Activated CD4-positive, alpha-beta T cell treated with anti-CD3 and anti-CD28 coated beads, Interleukin-2, amount 50 U/mL, for 4 hours (primary cell): ENCODE data around the gene CACNA1S.

Experiments
- DNase-seq, 2 experiments: peaks; one replicate each; pipeline ENCODE4 v3.0.0-alpha.2; 2020

The CACNA1S gene

DNA sequence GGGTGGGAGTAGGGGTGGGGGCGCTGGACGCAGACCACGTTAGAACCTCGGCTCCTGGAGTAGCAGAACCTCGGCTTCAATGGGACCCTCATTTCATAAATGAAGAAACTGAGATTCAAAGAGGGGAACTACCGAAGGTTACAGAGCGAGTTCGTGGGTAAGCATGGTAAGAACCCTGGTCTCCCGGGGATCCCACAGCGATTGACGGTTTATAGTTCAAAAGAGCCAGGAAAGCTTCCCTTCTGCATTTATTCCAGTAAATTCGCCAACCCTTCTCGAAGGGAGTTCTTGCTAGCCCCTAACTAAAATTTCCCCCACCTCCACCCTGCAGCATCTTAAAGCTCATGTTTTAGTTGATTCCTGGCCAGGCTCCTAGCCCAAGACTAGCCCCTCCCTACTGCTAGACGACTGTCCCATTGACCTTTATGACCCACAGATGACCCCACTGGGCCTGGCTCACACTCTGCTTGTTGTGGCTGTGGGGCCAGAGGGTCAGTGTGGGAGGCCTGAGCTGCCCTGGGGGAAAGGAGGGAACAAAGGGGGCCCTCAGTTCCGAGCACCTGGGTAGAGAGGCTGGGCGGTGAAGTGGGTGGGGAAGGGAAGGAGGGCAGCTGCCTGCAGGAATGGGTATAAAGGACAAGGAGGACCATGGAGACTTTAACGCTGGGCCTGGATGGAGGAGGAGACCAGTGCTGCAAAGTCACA, 88.2 kb downstream of the CACNA1S start:
- DNase-seq, result no peak

DNA sequence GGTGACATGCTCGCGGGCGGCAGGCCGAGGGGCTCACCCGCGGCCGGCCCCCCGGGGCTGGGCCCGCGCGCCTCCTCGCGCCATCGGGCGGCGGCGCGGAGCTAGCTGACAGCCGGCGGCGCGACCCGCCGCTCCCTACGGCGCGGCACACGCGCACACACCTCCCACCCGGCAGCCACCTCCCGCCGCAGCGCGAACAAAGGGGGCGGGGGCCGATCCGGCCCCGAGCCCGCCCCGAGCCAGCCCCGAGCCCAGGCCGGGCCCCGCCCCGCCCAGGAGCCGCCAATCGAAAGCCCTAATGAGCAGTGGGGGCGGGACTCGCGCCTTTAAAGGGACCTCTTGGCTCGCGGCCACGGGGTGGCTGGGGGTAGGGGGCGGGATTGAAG, 88.7 kb downstream of the CACNA1S start, which contains the start of gene KIF21B:
TSS of gene KIF21B (minus strand) at position 198 of the 386 bp plus-strand sequence. CDS start 331 bp downstream, outside the sequence.
- peak; percentile 86 to 87 for DNase-seq

DNA sequence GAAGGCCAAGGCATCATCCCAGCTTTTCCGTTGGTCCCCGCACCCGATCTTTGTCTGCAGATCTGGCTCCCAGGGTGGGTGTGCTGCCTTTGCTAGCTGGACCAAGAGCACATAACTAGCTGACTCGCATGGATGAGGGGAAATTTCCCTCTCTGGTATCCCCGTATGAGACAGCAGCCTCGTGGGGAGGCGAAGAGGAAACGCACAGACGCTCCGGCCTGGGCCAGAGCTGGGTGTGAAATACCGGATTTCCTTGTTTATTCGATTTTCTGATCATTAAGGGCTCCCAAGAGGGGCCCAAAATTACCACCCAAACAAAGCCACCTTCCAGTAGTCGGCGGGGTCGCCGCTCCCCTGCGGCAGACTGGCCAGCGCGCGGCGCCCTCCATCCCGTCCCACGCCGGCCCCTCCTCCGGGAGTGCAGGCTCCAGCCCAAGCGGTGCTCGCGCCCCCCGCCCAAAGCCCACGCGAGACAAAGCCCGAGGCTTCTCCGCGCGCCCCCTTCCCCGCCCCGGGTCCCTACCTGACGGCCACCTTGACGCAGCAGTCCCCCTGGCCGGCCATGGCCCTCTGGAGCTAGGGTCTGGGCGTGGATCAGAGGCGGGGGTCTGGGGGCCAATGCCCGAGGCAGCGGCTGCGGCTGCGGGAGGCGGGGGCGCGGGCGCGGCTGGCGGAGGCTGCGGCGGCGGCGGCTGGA, 89.3 kb downstream of the CACNA1S start:
- peak in 1 of 2 experiments; percentile 25 for DNase-seq

DNA sequence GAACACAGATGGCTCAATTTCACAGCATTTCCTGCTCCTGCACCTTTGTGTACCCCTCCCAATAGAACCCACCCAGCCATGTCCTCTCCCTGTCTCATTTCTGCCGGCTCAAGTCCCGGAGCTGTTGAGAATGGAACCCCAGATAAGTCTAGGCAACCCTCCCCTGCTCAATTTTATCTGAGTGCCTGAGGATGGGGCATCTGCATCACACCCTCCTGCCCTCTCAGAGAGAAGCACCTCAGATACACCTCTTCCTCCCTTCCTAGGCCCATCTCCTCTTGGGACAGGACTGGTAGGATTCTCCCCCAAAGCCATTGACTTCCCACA, 89.8 kb downstream of the CACNA1S start:
- DNase-seq, result no peak

DNA sequence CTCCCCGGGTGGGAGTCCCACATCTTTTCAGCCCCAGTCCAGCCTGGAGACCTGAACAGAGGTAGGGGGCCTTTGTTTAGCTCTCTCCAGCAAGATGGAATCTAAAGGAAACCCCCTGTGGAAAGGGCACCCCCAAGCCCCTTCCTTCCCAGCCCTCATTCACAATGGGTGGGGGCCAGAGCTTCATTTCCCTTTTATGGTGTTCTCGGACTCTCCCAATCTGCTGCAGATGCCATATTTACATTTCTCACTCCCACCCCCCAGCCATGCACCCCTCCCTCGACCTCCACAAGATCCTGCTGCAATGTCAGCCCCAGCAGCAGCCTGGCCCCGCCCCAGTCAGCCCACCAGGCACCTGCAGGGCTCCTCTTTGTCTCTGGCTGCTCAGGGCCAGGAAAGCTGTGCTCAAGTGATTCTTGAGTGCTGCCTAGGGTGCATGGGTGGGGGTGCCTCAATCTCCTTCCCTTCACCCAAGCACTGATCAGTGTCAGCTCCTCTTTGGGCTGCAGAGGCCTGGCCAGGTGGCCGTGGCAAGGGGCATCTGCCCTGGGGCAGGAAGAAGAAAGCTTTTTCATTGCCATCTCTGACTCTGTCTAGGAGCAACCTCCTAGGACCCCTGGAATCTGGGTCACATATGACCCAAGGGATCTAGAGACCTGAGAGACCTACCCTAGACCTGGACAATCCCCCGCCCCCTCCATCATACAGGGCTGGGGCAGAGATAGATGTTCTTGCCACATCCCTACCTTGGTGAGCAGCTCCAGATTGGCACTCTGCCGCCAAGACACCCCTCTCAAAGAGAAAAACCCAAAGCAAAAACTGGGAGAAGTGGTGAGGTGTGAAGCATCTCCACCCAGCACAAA, 90.4 kb downstream of the CACNA1S start:
- DNase-seq, result no peak

DNA sequence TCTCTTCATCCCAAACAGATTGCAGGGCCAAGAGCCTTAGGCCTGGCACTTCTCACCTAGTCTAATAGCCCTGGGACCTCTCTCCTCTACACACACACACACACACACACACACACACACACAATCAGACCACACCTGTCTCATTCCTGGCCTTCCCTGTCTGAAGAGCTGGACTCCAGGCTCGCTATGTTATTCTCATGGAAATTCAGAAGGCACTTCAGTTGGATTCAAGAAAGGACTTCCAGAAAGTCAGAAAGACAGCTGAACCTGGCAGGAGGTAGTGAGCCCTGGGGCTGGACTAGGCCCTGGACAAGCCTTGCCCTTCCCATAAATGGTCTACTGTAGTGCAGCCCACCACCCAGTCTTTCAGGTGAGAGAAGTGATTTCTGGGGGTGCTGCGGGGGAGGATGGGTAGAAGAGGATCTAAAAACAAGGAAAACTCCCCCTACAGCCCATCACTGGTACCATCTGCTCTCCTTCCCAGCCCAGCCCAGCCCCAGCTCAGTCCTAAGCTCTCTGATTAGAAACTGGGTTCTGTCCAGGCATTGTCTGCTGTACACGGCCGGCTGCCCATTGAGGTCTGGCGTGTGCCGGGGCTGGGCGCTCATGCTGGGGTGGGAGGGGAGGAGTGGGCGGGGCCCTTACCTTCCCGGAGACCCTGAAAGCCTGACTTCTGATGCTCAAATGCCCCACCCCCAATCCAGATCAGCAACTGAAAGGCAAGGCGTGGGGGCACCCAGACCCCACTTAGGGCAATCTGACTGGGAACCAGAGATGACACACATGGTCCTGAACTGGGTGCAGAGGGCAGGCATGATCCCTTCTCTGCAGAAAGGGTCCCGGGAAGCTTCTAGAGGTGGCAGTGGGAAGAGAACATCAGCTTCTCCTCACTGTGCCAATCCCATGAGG, 91.3 kb downstream of the CACNA1S start:
- DNase-seq, result peak; percentile 18 to 21

DNA sequence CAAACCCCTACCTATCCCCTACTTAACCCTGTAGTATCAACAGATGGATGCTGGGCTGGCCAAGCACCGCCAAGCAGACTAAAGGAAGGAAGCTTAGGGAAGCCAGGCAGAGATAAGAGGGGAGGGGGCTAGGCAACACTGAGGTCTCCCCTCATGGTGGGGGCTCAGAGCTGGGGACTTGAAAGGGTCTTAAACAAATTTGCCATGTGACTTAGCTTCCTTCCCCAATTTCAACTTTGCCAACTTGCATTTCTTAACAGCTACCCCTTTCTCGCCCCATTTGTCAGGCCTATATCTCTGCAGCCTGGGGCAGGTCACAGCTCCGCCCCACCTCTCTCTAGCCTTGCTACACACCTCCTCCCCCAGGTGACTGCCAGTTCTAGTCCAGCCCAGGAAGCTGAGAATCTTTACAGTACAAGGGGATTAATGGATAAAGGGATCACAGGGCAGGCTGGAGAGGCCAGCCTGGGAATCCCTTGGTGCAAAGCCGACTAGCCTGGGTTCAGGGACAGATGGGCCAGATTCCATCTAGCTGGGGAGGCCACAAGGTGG, 92.1 kb downstream of the CACNA1S start:
- no peak for DNase-seq

DNA sequence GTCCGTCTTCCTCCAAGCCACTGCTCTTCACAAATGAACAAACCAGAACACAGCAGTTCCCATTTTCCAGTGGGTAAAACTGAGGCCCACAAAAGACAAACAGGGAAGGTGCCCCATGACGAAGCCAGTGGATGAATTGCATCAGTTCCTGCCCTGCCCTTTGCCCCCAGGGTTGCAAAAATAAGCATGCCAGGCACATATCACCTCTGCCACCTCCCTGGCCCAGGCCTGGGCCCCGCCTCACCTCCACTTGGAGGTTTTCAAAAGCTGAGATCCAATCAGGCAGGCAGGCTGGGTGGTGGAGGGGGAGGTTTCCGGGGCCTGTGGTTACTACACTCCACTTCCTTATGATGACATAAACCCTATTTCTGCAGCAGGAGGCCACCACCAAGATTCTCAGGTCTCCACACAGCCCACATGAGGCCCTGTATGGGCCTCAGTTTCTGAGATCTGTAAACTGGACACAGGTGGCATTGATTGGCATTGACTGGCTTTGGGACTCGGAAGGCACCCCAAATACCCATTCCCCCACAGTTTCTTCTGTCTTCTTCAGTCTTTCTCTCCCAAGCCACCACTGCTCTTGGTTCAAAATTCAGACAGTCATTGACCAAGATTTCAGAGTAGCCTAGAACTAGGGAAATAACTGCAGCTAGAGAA, 92.8 kb downstream of the CACNA1S start:
- peak; percentile 87 to 88 for DNase-seq

DNA sequence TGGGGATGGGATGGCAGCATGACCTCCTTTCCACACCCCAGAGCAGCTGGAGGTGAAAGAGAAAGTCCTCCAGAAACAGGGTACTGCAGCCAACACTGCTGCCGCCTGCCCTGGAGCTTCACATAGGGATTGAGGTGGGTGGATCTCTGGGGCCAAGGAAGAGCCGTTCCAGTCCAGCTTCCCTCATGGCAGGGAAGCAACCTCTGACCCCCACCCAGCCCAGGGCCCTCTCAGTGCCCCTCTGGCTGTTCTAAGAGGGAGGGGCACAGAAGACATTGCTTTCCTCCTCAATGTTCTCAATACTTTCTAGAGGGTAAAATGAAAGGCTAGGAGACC, 94.4 kb downstream of the CACNA1S start:
- DNase-seq, result no peak

DNA sequence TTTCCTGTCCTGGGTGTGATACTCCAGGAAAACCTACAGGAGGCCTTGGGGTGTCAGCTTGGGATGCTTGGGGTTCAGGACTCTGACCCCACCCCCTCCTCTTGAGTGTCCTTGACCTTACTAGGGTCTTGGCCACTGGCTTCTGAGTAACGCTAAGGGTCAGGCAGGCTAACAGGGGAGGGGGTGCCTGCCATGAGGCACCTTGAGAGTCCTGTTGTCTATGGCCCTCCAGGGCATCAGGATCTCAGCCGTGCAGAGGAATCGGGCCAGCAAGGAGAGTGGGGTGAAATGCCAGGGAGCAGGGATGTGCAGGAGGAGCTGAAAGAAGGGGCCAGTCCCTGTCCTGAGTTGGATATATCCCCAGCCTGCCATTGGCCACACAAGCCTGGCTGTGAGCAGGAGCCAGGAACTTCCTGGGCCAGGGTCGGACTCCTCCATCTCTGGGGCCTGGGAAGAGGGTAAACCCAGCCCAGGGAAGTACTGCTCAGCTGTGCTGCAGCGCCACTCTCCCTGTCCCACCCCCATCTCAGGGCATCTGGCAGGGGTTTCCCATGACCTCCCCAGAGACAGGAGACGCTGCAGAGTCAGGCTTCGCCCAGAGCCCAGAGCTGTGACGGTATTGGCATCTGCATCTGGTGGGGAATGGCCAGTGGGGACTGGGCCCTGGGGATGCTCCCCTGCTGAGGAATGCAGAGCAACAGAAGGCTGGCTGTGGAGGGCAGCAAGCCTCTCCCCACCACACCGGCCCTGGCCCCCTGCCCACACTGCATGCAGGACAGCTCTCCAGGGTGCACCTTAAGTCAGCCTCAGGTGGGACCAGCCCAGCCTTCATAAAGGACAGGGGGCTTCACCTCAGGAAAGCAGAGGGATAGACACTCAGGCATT, 95.0 kb downstream of the CACNA1S start:
- no peak for DNase-seq

DNA sequence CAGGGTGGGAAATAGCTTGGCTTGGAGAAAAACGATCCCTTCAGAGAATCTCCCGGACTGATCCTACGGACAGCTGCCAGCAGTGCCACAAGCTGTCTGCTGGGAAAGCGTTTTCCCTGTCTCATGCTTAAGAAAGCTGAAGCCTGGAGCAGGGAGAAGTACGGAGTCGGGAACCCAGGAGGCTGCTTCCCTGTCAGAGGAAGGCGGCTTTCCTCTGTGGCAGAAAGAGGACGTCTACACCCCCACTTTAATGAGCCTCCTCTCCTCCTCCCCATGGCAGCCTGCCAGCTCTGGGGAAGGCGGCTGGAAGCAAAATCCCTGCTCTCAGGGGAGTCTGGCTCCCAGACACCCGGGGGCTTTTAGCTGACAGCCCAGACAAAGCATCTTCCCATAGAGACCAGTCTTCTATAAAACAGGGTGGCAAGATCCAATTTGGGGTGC, 96.0 kb downstream of the CACNA1S start:
- no peak for DNase-seq

DNA sequence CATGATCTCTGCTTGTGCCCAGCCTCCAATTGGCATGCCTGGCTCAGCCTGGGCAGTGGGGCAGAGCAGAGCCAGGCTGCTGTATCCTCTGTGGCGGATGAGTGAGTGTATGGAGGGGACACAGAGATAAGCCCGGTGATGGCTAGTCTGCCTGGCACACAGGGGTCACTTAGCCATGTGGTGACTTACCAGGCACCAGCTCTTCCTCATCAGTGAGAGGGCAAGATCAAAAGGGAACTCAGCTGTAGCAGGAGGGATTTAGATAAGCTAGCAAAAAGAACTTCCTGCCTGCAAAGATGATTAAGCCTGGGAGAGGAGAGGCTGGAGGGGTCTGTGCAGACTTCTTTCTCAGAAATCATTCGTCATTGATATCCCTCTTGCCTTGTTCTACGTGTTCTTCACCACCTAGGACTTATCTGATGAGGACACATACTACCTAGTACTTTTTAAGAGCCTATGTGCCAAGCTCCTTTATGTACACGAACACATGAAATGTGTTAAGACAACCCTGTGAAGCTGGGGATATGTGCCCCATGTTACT, 96.6 kb downstream of the CACNA1S start:
- no peak for DNase-seq

DNA sequence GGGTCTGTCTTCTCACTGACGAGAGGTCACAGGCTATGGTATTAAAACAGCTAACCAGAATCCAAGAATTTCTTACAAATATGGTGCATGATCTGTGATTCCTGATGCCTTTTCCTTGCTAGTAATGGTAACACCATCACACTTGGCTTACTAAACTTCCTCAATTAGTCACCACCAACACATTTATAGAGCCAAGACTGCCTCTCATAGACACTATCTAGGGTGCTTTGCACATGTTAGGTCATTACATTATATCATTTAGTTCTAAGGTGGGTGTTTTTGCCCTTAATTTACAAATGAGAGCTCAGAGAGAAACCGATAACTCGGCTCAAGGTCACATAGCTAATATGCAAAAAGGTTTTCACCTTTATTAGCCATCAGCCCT, 97.4 kb downstream of the CACNA1S start:
- no peak for DNase-seq

DNA sequence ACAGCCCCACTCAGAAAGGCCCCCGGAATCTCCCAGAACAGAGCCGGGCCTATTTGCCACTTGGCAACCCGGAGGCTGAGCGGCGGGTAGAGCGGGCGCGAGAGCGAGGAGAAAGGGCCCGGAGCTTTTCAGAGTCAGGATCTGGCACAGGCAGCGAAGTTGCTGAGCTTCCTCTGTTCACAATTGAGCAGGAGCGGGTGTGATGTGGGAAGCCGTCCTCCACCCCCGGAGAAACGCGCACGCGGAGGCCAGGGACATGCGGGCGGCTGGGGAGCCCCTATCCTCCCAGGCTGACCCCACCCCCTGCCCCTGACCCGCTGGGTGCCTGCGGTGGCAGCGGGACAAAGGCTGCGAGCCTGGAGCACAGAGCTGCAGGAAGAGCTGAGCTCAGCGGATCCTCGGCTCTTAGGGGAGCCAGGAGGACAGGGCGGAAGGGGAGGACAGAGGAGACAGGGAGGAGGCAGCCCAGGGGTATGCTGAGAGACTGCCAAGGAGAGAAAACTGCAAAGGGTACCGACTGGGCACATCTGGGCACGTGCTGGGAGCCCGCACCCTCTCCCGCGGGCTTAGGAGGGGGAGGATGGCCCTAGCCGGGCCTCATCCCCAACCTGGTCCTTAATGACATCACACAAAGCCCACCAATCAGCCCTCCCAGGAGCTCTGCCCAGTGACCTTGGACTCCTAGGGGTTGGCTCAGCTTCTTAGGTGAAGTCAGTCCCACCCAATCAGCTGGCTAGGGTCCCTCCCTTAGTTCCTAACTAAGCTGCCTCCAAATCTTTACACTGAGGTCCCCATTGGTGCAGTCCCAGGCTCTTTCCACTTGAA, 98.0 kb downstream of the CACNA1S start:
- no peak for DNase-seq

DNA sequence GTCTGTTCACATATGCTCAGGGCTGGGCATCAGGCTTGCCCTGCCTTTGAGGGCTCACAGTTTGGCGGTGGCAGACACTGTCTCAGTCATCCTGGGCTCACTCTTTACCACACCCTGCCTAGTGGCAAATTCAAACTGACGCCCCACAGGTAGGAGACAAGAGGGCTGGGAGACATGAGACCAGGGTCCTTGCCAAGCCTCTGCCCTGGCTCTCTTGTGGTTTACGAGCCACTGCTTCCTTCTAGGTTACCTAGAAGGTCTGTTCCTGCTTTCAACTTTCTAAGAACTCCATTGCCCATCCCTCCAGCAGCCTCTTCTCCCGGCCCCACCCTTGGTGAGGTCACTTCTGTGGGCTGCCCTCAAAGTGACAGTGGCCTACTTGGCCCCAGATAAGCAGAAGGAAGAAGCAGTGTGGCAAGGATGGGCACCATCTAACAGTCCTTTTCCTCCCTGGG, 99.2 kb downstream of the CACNA1S start:
- no peak for DNase-seq

DNA sequence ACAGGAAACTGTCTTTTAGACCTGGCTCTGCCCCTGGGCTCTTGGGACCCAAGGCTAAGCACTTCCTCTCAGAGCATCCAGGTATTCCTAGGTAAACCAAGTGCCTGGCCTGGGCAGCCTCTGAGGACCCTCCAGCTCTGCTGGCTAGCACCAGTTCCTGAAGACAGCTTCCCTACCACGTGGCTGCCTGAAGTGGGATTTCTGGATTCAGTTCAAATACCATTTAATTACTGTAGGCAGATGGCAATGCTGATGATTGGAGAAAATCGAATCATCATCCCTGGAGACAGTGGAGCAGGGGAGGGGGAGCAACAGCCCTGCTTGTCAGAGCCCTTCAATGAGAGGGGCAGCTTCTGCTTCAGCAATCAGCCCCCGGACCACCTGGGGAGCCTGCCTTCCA, 100.6 kb downstream of the CACNA1S start:
- no peak for DNase-seq

DNA sequence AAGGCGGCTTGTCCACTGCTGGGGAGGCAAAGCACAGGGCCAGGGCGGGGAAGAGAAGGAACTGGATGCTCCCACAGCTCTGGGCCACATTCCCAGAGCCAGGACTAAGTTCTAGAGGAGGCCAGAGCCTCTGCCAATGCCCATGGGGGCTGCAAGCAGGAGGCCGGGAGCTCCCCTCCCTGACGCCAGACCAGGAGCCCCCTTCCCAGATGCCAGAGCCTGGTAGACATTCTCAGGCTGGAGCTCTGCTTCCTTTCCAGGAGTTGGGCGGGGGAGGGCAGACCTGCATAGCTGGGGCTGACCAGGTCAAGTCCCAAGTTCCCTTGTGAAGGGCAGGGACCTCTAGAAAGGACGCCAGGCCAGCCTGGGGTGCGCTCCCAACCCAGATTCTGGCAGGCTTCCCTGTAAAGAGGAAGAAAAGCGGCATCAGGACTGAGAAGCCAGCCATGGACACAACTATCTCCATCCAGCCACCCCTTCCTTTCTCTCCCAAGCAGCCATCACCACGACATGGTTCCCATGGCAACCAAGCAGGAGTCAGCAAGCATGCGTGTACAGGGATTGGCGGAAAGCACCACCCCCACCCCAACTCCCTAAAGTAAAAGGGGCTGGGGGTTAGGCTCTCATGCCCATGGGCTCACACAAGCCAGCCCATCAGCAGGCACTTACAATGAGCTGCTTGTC, 102.1 kb downstream of the CACNA1S start:
- no peak for DNase-seq

DNA sequence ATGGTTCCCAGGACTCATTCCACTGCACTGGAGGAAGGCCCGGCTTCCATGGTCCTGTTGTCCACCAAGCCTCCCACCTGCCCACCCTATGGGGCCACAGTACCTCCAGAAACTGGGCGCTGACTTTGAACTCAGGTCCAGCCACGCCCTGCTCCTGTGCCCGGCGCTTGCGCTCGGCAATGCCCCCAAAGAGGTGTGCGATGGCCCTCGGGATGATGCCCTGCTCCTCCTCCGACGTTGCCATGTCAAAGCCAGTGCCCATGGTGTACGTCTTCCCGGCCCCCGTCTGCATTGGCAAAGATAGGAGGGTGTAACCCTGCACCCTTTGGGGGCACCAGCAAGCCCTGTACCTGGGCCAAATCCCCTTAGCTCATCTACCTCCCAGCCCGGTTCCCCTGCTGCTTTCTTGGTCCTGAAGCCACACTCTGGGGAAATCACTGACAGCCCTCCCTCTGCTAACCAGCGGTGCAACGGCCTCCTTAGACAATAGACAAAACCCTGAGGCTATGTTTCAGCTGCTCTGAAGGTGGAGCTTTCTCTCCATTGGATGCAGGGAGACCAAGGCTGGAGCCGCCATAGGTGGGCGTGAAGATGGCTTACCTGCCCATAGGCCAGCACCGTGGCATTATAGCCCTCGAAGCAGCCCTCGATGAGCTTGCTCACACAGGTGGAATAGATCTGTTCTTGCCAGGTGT, 103.4 kb downstream of the CACNA1S start:
- DNase-seq, result no peak
